ENCODE results near the gene CDK5RAP3. TPM values are rescaled to one million over a fixed set of nuclear protein-coding genes. Genes with fewer than 3 reads are reported as not detected.

CDK5RAP3 gene
- total RNA-seq (2021; ENCODE audit: unreplicated experiment) = 255 TPM
- polyA plus RNA-seq (2012) = 315 and 319 TPM in 2 replicates
- percentile 88 among the genes with signal in this experiment for Bru-seq, nascent RNA
- BruChase-seq, experiment 1, labeled RNA remaining after a 6-hour chase = percentile 98 among the genes with signal in this experiment
- BruChase-seq, experiment 2, labeled RNA remaining after a 2-hour chase = percentile 96 among the genes with signal in this experiment
- long read RNA-seq, transcript CDK5RAP3-237 (13 exons, 2,519 nt) = minor isoform, 5 of 229 reads
- long read RNA-seq, transcript CDK5RAP3-231 (12 exons, 2,759 nt) = minor isoform, 42 of 229 reads
- long read RNA-seq, transcript CDK5RAP3-201 (14 exons, 1,866 nt) = major isoform, 86 of 229 reads
- long read RNA-seq, partial matches to known transcripts = 64 of 229 reads
- long read RNA-seq, other reads (novel, unspliced or antisense) = 28 of 229 reads

GRCh38 chr17:47970725-47971499 is at the start of gene CDK5RAP3:
Gene CDK5RAP3 (plus strand): TSS chr17:47971113. CDS start chr17:47971147, 34 bp downstream.
- Histone ChIP-seq H4K20me1 (ENCODE audit: insufficient read depth) (no peaks in the 10 kb centered on the region), H3K79me2 (ENCODE audit: insufficient read depth, low read length) (peaks cover 20% of the 10 kb centered on the region), H3K9me3 (ENCODE audit: control insufficient read depth in 1 of 2, insufficient read depth in 1 of 2, low read depth in 1 of 2, low read length in 2 of 2) (no peaks in the 10 kb centered on the region), H3K27ac (ENCODE audit: low read depth, low read length) (peak within 1 kb of the TSS; percentile 66), H3K4me3 (replicated peaks in 1 of 2; ENCODE audit: low read depth in 1 of 2, low read length in 2 of 2) (peak within 1 kb of the TSS; percentile 69 to 82), H3K4me2 (ENCODE audit: low read length) (peak within 1 kb of the TSS; percentile 89), H3K9me2 (ENCODE audit: insufficient read depth) (no peaks in the 10 kb centered on the region), H3K9ac (ENCODE audit: low read length) (peak within 1 kb of the TSS; percentile 79), H3K27me3 (ENCODE audit: insufficient read depth, low read length) (no peaks in the 10 kb centered on the region), H3K36me3 (ENCODE audit: control insufficient read depth in 1 of 2, insufficient read depth in 2 of 2, low read length in 2 of 2) (peaks cover 12 to 20% of the 10 kb centered on the region in 2 experiments; a peak in 3 of 4 replicates), H2AFZ (ENCODE audit: low read depth, low read length, poor library complexity, severe bottlenecking) (peak within 1 kb of the TSS; percentile 74), H3K4me1 (ENCODE audit: control insufficient read depth in 1 of 2, insufficient read depth in 2 of 2, low read length in 2 of 2) (peaks cover 19 to 51% of the 10 kb centered on the region in 2 experiments)
- RAD21 ChIA-PET (ENCODE audit: low non-redundant PET in 1 of 2, low total read pairs in 2 of 2, uncharacterized antibody in 2 of 2, unreplicated experiment in 2 of 2) = interaction anchor here (1.2 to 1.9 kb wide), 7 partner anchors 22 to 128 kb away, joined by 4 to 9 read pairs (median 4); partner anchors contain the start of gene SP2 (in 1 of the 2)
- DNase-seq (ENCODE audit: low read depth, low spot score) (peak; percentile 100), ATAC-seq (peak; percentile 93)
- CTCF ChIA-PET = interaction anchor here (0.6 to 4.0 kb wide), 32 partner anchors 8 to 170 kb away, joined by 3 to 42 read pairs (median 5); partner anchors contain the start of genes LRRC46, MRPL10, NFE2L1 and PNPO
- POLR2A ChIA-PET = interaction anchor here (1.0 to 3.1 kb wide), 15 partner anchors 10 to 130 kb away, joined by 3 to 28 read pairs (median 5); partner anchors contain the start of genes CBX1, NFE2L1, PNPO and PRR15L
- intact Hi-C loops (cut with micrococcal nuclease) = loop anchor here (1.0 to 2.0 kb wide), 5 partner anchors 22 to 140 kb away; partner anchors contain the start of genes LRRC46, MRPL10 and SP2
- BruUV-seq (replicated peaks) = TSS peak; percentile 73
- TF ChIP-seq ZBTB33 (IDR thresholded peaks at IDR 0.05; ENCODE audit: extremely low read depth, insufficient replicate concordance, low read length) (no peak), REST (IDR thresholded peaks at IDR 0.05; ENCODE audit: low read depth) (no peak), YY1 (IDR thresholded peaks at IDR 0.05; ENCODE audit: extremely low read depth, insufficient replicate concordance, low read depth, low read length) (peak; percentile 59), SIN3A (IDR thresholded peaks at IDR 0.05; ENCODE audit: low read depth) (peak; percentile 68; the same call in 1 of the 2 replicates), CTCF (IDR thresholded peaks at IDR 0.05 in 2 of 3, conservative IDR thresholded peaks at IDR 0.05 in 1 of 3; ENCODE audit: borderline replicate concordance in 1 of 3, insufficient read depth in 1 of 3, low read depth in 2 of 3, low read length in 2 of 3) (peak; percentile 96 to 98 (median 98)), ATF3 (IDR thresholded peaks at IDR 0.05) (no peak), MAX (IDR thresholded peaks at IDR 0.05) (peak; percentile 99), ELF1 (IDR thresholded peaks at IDR 0.05; ENCODE audit: borderline replicate concordance, low read depth) (no peak; the same call in 1 of the 2 replicates), EZH2phosphoT487 (IDR thresholded peaks at IDR 0.05; ENCODE audit: borderline replicate concordance) (no peak), RAD21 (IDR thresholded peaks at IDR 0.05; ENCODE audit: low read depth) (peak; percentile 94), POLR2A (IDR thresholded peaks at IDR 0.05; ENCODE audit: borderline replicate concordance, extremely low read depth, insufficient read depth, insufficient read length) (peak; percentile 46), SP1 (IDR thresholded peaks at IDR 0.05; ENCODE audit: low read depth) (peak; percentile 98), FOSL1 (IDR thresholded peaks at IDR 0.05; ENCODE audit: low read depth) (peak; percentile 87), ZFX (IDR thresholded peaks at IDR 0.05) (no peak; the same call in 1 of the 2 replicates)

Data from HCT116 (cell line).